HFFc6 (cell line): ENCODE measurements around the gene PEA15. TPM values are rescaled to one million over a fixed set of nuclear protein-coding genes. Genes with fewer than 3 reads are reported as not detected.
A peak's percentile ranks its signal among the peaks of the same experiment; 100 is the strongest.

ENCODE experiments used
- DNase-seq: peaks from one replicate; pipeline ENCODE4 v3.0.0-alpha.2; 2018
- H3K27ac Mint-ChIP-seq: 2 replicates; pipeline ENCODE4 v1.8.0; 2020; ENCODE audit warnings: mild to moderate bottlenecking, mixed read lengths
- H3K27me3 Mint-ChIP-seq: 2 replicates; pipeline ENCODE4 v1.8.0; 2021; ENCODE audit warnings: mild to moderate bottlenecking, moderate library complexity, mixed read lengths; ENCODE audit not compliant: insufficient read depth
- H3K36me3 Mint-ChIP-seq: 2 replicates; pipeline ENCODE4 v1.8.0; 2021; ENCODE audit warnings: low read depth, mixed read lengths
- H3K4me1 Mint-ChIP-seq: 2 replicates; pipeline ENCODE4 v1.8.0; 2020; ENCODE audit warnings: low read depth, mixed read lengths
- H3K4me3 Mint-ChIP-seq: 2 replicates; pipeline ENCODE4 v1.8.0; 2020; ENCODE audit warnings: mild to moderate bottlenecking, moderate library complexity, mixed read lengths
- H3K9me3 Mint-ChIP-seq: 2 replicates; pipeline ENCODE4 v1.8.0; 2020; ENCODE audit warnings: mild to moderate bottlenecking, mixed read lengths
- CTCF ChIP-seq: fragments of 200-600 bp; sonication (generic); IDR thresholded peaks from 2 replicates; pipeline ENCODE4 v1.5.0; 2021; ENCODE audit warnings: antibody characterized with exemption, mild to moderate bottlenecking
- total RNA-seq, 6 experiments: library from RNA; stranded (reverse); fragmentation: NEBNext Ultra II Directional; extraction: Animal tissue kit (Norgen Biotek cat#: 25700); gene quantifications; 2 replicates in 1 of 6; 3 replicates in 5 of 6; pipeline ENCODE4 v1.2.3, GENCODE V29; 2021

Gene PEA15
- total RNA-seq, 6 experiments from 2014 or later = 448 to 538 (median 470) TPM

- no peak for DNase-seq
- H3K4me3 Mint-ChIP-seq = no peak within 1 kb of the TSS
- no peak for TF ChIP-seq CTCF
- H3K9me3 Mint-ChIP-seq = no peaks in the 10 kb centered on the region
- no peak within 1 kb of the TSS for H3K27ac Mint-ChIP-seq
- H3K27me3 Mint-ChIP-seq = peaks cover 13% of the 10 kb centered on the region
- no peaks in the 10 kb centered on the region for H3K36me3 Mint-ChIP-seq
- 0 out of 2 replicates have a peak, but pooled peaks cover 6% of the 10 kb centered on the region for H3K4me1 Mint-ChIP-seq
Measured at GRCh38 chr1:160189649-160190625, 15.2 kb upstream of the PEA15 start, which contains the start of gene CASQ1. Gene CASQ1, plus strand, starts transcription at chr1:160190575. Its CDS starts 177 bp downstream, at chr1:160190752.

GRCh38 chr1:160191756-160192155, 13.4 kb upstream of the PEA15 start:
- no peak overlapping the region for H3K27ac Mint-ChIP-seq
- no peak for DNase-seq
- no peak for TF ChIP-seq CTCF
- H3K9me3 Mint-ChIP-seq = no peaks in the 10 kb centered on the region
- peaks cover 9% of the 10 kb centered on the region for H3K27me3 Mint-ChIP-seq
- no peaks in the 10 kb centered on the region for H3K36me3 Mint-ChIP-seq
- H3K4me1 Mint-ChIP-seq = 0 out of 2 replicates have a peak, but pooled peaks cover 6% of the 10 kb centered on the region
- H3K4me3 Mint-ChIP-seq = no peak overlapping the region

GRCh38 chr1:160192234-160192633, 12.9 kb upstream of the PEA15 start:
- no peaks in the 10 kb centered on the region for H3K9me3 Mint-ChIP-seq
- no peak for DNase-seq
- no peak for TF ChIP-seq CTCF
- no peak overlapping the region for H3K27ac Mint-ChIP-seq
- H3K36me3 Mint-ChIP-seq = no peaks in the 10 kb centered on the region
- H3K4me1 Mint-ChIP-seq = 0 out of 2 replicates have a peak, but pooled peaks cover 6% of the 10 kb centered on the region
- no peak overlapping the region for H3K4me3 Mint-ChIP-seq
- peaks cover 9% of the 10 kb centered on the region for H3K27me3 Mint-ChIP-seq

- peaks cover 8% of the 10 kb centered on the region for H3K27me3 Mint-ChIP-seq
- H3K4me1 Mint-ChIP-seq = 0 out of 2 replicates have a peak, but pooled peaks cover 6% of the 10 kb centered on the region
- TF ChIP-seq CTCF = peak; percentile 98
- DNase-seq = peak; percentile 85
- H3K4me3 Mint-ChIP-seq = no peak overlapping the region
- no peak overlapping the region for H3K27ac Mint-ChIP-seq
- H3K9me3 Mint-ChIP-seq = no peaks in the 10 kb centered on the region
- H3K36me3 Mint-ChIP-seq = no peaks in the 10 kb centered on the region
Measured at GRCh38 chr1:160193091-160193819, 11.9 kb upstream of the PEA15 start.

- Mint-ChIP-seq H3K27ac (no peak overlapping the region), H3K4me1 (0 out of 2 replicates have a peak, but pooled peaks cover 6% of the 10 kb centered on the region), H3K27me3 (peaks cover 3% of the 10 kb centered on the region; the same call in 1 of the 2 replicates), H3K9me3 (no peaks in the 10 kb centered on the region), H3K4me3 (no peak overlapping the region), H3K36me3 (no peaks in the 10 kb centered on the region)
- no peak for DNase-seq
- TF ChIP-seq CTCF = no peak
Measured at GRCh38 chr1:160193832-160194736, 11.1 kb upstream of the PEA15 start.
